ENCODE data around the gene TPI1.

GRCh38 chr12:6896846-6897435 is 29.6 kb downstream of the TPI1 start:
- TF ChIP-seq CTCF (IDR thresholded peaks at IDR 0.05; ENCODE audit: low read length) (no peak), EZH2 (IDR thresholded peaks at IDR 0.05; ENCODE audit: borderline replicate concordance, low read length) (no peak)

All from OCI-LY1 (cell line).